Muscle of arm (tissue), 14 donors: Measurements from ENCODE around the gene ACTR1A. TPM values are rescaled to one million over a fixed set of nuclear protein-coding genes. Genes with fewer than 3 reads are reported as not detected.
"Not testable (repeated sequence)": the region's sequence is repeated elsewhere in the genome, so short reads cannot be mapped to it uniquely, and the experiment has no call there.

ENCODE experiments used
- DNase-seq: peaks from one replicate; pipeline ENCODE4 v3.0.0-alpha.2; 2013
- long read RNA-seq, 11 donors: transcript quantifications; one replicate each; lab custom pipeline, GENCODE V29; 2026
- polyA plus RNA-seq, 12 donors: library from polyadenylated mRNA; unstranded; fragments of 120-200 nt; gene quantifications; one replicate each; pipeline ENCODE4 v1.2.1, GENCODE V29; 2013; ENCODE audit not compliant: insufficient read length in 12 of 12

Gene ACTR1A
- polyA plus RNA-seq, result 10 to 100 TPM in 11 of 12 donors, not detected in 1; 53.7 to 88.2 (median 81.1) TPM
- long read RNA-seq, donor 1, transcript ACTR1A-201 (11 exons, 2,829 nt), result major isoform, 14 of 22 reads
- long read RNA-seq, donor 1, partial matches to known transcripts, result 7 of 22 reads
- long read RNA-seq, donor 1, other reads (novel, unspliced or antisense), result 0 of 22 reads
- long read RNA-seq, donor 2, transcript ACTR1A-201 (11 exons, 2,829 nt), result major isoform, 21 of 27 reads
- long read RNA-seq, donor 2, partial matches to known transcripts, result 5 of 27 reads
- long read RNA-seq, donor 2, other reads (novel, unspliced or antisense), result 0 of 27 reads
- long read RNA-seq, donor 3, transcript ACTR1A-201 (11 exons, 2,829 nt), result major isoform, 14 of 14 reads
- long read RNA-seq, donor 3, partial matches to known transcripts, result 0 of 14 reads
- long read RNA-seq, donor 3, other reads (novel, unspliced or antisense), result 0 of 14 reads
- long read RNA-seq, donor 4, transcript ACTR1A-201 (11 exons, 2,829 nt), result major isoform, 6 of 7 reads
- long read RNA-seq, donor 4, partial matches to known transcripts, result 0 of 7 reads
- long read RNA-seq, donor 4, other reads (novel, unspliced or antisense), result 0 of 7 reads
- long read RNA-seq, donor 5, result 0 reads
- long read RNA-seq, donor 6, transcript ACTR1A-201 (11 exons, 2,829 nt), result major isoform, 17 of 45 reads
- long read RNA-seq, donor 6, partial matches to known transcripts, result 24 of 45 reads
- long read RNA-seq, donor 6, other reads (novel, unspliced or antisense), result 0 of 45 reads
- long read RNA-seq, donor 7, transcript ACTR1A-201 (11 exons, 2,829 nt), result major isoform, 9 of 9 reads
- long read RNA-seq, donor 7, partial matches to known transcripts, result 0 of 9 reads
- long read RNA-seq, donor 7, other reads (novel, unspliced or antisense), result 0 of 9 reads
- long read RNA-seq, donor 8, transcript ACTR1A-201 (11 exons, 2,829 nt), result major isoform, 22 of 31 reads
- long read RNA-seq, donor 8, partial matches to known transcripts, result 7 of 31 reads
- long read RNA-seq, donor 8, other reads (novel, unspliced or antisense), result 0 of 31 reads
- long read RNA-seq, donor 9, transcript ACTR1A-201 (11 exons, 2,829 nt), result major isoform, 10 of 16 reads
- long read RNA-seq, donor 9, partial matches to known transcripts, result 6 of 16 reads
- long read RNA-seq, donor 9, other reads (novel, unspliced or antisense), result 0 of 16 reads
- long read RNA-seq, donor 10, transcript ACTR1A-201 (11 exons, 2,829 nt), result major isoform, 33 of 40 reads
- long read RNA-seq, donor 10, partial matches to known transcripts, result 6 of 40 reads
- long read RNA-seq, donor 10, other reads (novel, unspliced or antisense), result 0 of 40 reads
- long read RNA-seq, donor 11, transcript ACTR1A-201 (11 exons, 2,829 nt), result major isoform, 24 of 24 reads
- long read RNA-seq, donor 11, partial matches to known transcripts, result 0 of 24 reads
- long read RNA-seq, donor 11, other reads (novel, unspliced or antisense), result 0 of 24 reads

GRCh38 chr10:102502337-102503151 lies at the start of gene ACTR1A:
Gene ACTR1A, minus strand, starts transcription at chr10:102502712. Its CDS starts 65 bp downstream, at chr10:102502647.
- DNase-seq, result peak; percentile 97

GRCh38 chr10:102550636-102551210 lies 48.2 kb upstream of the ACTR1A start:
- DNase-seq, result no peak

- no peak for DNase-seq
Measured at GRCh38 chr10:102549549-102549948, 47.0 kb upstream of the ACTR1A start.

- DNase-seq, result no peak
Measured at GRCh38 chr10:102546606-102547320, 44.3 kb upstream of the ACTR1A start.

- no peak for DNase-seq
Measured at GRCh38 chr10:102545997-102546396, 43.5 kb upstream of the ACTR1A start.

- no peak for DNase-seq
Measured at GRCh38 chr10:102545265-102545871, 42.9 kb upstream of the ACTR1A start.

GRCh38 chr10:102542800-102543418 lies 40.4 kb upstream of the ACTR1A start:
- no peak for DNase-seq

GRCh38 chr10:102540023-102540422 lies 37.5 kb upstream of the ACTR1A start:
- no peak for DNase-seq

GRCh38 chr10:102538811-102539210 lies 36.3 kb upstream of the ACTR1A start:
- no peak for DNase-seq

GRCh38 chr10:102537948-102538347 lies 35.4 kb upstream of the ACTR1A start:
- no peak for DNase-seq

- DNase-seq, result no peak
Measured at GRCh38 chr10:102537367-102537766, 34.9 kb upstream of the ACTR1A start.

- no peak for DNase-seq
Measured at GRCh38 chr10:102535481-102536147, 33.1 kb upstream of the ACTR1A start.

GRCh38 chr10:102534966-102535365 lies 32.5 kb upstream of the ACTR1A start:
- not testable (repeated sequence) for DNase-seq

GRCh38 chr10:102534333-102534732 lies 31.8 kb upstream of the ACTR1A start:
- DNase-seq, result no peak

- no peak for DNase-seq
Measured at GRCh38 chr10:102527546-102527945, 25.0 kb upstream of the ACTR1A start.

GRCh38 chr10:102524746-102525145 lies 22.2 kb upstream of the ACTR1A start:
- DNase-seq, result no peak

GRCh38 chr10:102523250-102524029 lies 20.9 kb upstream of the ACTR1A start:
- DNase-seq, result no peak
